Kidney glomerular epithelial cell (primary cell): ENCODE results near the gene VSTM4.

Experiments used
- DNase-seq: peaks from one replicate; lab custom pipeline; 2025; lab: John Stamatoyannopoulos, UW

VSTM4 gene

DNA sequence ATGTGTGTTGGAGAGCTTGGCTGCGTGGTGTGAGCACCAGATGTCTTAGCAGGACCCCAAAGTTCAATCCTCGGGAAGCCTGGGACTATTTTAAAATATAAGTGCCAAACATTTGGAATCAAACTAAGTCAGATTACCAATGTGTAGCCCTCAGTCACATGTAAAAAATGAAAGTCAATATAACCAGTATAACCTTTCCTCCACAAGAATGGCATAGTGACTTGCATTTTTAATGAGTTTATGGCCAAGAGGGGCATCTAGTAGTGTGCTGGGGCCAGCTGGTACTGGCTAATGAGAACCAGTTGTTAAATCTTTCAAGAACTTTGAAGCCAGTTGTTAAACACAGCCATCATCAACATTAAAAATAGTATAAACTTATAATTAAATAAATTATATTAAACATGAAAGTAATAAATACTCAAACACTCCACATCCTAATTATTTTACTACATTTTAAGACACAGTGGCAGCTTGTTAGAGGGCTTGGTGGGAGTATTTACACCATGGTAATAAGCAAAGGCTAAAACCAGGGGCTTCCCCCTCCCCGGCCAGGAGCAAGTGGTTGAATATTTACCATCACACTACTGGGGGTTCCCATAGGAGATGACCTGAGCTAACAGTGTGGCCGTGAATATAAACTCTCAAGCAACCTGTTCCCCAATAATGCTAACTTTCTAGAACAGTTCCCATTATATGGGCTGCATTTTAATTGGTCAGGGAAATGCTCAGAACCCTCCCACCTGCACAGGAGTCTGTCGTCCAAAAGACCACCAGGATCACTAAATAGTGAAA is 26.4 kb upstream of the VSTM4 start:
- no peak for DNase-seq

DNA sequence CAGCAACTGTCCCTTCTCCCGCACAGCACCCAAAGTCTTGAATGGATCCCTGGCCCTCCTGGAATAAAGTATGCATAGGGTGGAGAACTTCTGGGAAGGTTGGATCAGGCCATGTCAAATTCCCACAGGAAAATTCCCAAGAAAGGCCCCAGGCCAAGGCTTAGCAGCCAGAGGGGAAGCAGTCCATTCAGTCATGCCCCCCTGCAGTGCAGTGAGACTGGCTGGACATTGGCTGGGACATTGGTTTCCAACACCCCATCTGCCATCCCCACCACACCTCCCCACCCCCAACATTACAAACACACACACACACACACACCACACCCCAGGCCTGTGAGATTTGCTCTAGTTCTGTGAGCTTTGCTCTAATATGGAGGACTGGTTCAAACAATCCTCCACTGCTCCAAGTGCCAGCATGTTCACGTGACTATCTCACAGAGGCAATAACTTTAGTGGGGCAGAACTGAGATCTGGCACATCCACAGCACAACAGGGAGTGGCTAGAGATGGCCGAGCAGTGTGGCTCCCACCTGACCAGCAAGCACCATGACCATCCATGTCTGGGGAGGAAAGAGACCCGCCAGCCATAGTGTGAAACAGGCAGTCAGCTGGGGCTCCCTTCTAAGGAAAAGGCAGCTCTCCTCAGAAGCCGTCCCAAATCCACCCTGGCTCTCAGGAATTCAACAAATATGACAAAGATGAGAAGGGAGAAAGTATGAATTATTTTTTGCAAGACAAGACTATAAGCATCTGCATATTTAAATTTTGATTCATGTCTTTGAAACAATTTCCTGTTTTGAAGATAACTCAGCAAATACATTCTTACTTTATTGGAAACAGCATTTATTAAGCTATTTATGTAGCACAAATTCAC is 25.2 kb upstream of the VSTM4 start:
- DNase-seq = no peak

DNA sequence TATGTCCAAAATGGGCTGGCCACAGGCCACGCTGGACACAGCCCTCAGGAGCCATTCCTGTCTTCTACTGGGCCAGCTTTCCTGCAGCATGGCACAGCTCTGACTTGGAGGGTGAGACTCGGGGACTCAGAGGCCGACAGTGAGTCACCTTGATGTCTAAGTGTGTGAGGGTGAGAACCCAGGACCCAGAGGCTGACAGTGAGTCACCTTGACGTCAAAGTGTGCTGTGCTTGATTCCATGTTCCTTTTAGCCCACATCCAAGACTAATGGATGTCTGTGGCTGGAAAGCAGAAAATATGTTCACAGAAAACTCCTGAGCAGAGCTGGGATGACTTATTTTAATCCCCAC is 24.5 kb upstream of the VSTM4 start:
- DNase-seq = no peak

DNA sequence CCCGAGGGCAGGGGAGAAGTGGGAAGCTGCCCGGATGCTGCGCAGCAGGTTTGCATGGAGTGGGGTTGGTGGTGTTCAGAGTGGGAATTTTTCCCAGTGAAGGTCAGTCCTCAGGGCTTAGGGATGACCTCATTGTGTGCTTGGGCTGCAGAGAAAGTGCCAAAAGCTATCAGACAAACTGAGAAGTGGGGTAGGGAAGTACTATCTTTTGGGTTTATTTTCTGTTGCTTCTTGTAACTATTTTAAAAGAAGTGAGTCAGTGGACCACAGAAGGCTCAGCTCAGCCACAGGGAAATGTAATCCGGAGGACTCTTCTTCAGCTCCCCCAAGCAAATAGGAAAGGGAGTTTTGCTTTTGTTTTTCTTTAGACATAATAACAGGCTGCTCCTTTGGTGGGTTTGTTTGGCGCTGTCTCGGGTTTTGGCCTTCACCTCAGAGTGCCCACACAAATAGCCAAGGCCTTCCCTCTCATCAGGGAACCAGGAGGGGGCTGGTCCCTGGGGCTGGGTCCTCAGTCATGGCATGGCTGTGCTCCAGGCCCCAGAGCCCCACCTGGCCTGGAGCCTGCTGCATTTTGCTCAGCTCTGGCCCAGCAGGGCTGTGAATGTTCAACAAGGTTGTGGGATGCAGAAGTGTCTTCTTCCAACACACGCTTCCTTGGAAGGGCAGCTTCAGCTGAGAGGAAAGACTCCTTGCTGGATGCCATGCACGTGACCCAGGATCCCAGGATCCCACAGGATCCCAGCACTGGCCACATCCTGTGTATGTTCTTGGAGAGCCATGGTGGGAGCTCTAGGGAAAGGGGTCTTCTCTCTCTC is 23.9 kb upstream of the VSTM4 start:
- DNase-seq = no peak

DNA sequence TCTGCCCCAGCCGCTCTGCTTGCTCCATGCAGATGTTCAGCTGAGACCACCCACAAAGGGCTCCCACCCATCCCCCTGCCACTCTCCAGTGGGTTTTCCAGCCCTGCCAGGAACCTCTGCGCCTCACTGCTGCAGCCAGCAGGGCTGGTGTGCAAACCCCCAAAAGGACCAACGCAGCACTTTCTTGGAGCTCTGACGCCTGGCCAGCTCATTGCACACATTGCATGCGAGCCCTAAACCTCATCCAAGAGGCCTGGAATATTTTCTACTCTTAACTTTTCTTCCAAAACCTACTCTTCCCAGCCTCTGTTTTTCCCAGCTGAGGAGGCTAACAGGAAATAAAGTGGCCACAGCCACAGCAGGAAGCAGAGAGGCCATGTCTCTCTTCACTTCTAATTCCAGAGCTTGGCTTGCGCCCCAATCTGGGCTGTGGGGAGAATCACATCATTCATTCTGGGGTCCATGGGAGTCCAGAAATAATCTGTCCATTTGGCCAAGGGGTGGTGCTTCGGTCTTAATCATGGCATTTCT is 23.1 kb upstream of the VSTM4 start:
- DNase-seq = no peak

DNA sequence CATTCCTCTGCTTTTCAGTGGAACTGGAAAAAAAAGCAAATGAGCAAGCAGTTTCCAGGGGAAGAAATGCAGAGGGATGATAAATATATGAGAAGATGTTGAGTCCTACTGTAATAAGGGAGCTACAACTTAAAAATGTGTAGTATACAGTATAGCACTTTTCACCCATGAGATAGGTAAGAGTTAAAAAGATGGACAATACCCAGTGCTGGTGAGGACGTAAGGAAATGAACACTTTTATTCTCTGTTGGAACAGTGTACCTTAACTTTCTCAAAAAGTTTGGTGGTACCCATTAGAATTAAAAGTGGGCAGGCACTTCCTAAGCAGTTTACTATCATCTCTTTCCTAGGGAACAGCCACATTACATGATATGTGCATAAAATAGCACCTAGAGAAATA is 21.2 kb upstream of the VSTM4 start:
- no peak for DNase-seq

DNA sequence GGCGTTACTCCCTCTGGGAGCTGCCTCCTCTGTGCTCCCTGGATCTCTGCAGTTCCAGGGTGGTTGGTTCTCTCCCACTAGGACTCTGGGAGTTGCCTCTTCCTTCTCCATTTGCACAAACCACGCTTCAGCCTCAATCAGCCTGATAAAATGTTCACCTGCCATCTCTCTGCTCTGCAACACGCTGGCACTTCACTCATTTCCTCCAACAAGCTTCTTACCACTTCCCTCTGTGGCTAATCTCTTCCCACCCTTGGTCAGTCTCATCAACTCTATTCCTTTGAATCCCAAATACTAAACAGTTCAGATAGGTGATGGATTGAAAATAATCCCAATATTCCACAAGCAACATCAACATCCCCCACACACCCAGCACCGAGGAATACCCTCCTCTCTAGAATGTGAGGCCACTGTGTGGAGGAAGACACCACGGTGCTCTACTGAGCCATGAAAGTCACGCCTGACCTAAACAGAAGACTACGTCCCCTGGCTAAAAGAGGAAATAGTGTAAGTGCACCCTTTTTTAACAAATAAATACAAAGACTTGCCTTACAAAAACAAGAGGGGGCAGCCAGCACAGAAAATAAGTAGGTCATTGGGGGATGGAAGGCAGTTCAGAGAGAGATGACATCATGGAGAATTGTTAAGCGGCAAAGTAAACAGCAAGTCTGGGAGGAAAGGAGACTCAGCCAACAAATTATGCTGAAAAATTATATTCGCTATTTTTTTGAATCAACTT is 20.4 kb upstream of the VSTM4 start:
- no peak for DNase-seq

DNA sequence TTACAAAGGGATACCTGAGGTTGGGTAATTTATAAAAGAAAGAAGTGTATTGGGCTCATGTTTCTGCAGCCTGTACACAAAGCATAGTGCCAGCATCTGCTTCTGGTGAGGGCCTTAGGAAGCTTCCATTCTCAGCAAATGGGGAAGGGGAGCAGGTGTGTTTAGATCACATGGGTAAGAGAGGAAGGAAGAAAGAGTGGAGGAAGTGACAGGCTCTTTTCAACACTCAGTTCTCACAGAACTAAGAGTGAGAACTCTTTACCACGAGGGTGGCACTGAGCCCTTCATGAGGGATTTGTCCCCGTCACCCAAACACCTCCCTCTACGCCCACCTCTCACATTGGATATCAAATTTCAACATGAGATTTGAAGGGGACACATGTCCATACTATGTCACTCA is 19.0 kb upstream of the VSTM4 start:
- DNase-seq = no peak

DNA sequence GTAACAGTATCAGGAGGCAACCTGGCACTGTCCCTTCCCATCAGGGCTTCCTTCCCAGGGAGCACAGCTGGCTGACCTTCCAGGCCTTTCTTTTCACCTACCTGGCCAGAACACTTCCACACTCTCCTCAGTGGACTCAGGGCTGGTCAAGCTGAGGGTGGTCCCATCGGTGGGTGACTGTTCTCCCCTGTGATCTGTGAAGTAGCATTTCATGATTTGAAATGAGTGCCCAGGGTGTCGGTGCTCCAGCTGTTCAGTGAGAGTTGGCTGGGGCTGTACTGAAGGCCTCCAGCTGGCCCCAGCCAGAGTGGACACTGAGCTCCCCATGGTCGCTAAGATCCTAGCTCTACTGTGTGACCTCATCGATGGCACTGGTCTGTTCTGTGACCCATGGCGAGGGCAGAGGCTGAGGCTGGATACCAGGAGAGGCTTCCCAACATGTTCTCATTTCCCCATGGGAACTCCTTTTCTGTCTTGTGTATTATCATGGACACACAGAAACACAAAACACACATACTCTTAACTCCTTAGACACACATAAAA is 18.5 kb upstream of the VSTM4 start, which contains the start of gene FAM170B:
Gene FAM170B (minus strand): TSS at position 316 of the 543 bp plus-strand sequence. CDS start 103 bp downstream, at position 213.
- no peak for DNase-seq

DNA sequence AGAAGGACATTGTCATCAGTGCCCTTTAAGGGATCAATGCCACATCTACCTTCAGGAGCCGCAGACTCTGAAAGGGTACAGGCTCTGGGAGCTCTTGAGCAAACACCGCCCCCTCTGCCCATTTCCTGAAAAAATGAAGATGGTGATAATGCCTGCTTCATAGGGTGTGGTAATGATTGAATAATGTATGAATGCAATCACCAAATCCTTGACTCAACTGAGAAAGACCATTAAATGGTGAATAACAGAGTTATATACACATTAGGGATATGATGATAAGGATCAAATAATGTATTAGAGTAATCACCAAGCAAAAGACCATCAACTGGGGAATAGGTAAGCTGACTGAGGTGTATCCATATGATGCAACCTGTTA is 17.0 kb upstream of the VSTM4 start:
- DNase-seq = no peak

DNA sequence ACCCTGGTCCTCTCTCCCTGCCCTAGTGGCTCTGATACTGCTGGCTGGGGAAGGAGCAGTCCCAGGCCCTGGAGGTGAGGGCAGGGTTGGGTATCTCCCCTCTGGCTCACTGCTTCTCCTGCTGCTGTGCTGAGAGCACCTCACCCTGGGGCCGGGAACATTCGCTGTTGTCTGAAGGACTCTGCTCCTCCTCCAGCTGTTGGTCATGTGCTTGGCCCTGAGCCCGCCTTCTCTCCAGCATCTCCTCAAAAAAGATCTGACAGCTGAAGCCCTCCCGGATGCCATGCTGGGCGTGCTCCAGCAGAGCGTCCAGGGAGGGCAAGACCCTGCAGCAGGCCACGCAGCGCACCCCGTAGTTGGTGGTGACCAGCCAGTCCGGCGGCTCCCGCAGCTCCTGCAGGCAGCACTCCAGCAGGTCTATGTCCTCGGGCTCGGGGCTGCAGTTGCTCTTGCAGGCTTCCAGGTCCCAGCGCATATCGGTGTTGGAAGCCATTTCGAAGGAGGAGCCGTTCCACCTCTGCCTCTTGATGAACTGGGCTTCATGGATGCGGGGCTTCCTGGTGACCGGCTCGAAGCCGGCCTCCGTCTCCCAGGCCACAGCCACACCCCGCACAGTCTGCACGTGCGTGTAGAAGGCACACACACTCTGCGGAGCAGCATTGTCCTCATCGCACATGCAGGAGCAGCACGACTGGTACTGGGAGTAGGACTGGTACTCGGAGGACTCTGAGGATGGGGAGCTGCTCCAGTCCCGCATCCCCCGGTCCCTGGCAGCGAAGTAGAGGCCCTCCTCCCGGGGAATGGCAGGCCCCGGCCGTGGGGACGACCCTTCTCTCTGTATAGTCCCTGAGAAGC is 16.4 kb upstream of the VSTM4 start:
- DNase-seq = no peak

DNA sequence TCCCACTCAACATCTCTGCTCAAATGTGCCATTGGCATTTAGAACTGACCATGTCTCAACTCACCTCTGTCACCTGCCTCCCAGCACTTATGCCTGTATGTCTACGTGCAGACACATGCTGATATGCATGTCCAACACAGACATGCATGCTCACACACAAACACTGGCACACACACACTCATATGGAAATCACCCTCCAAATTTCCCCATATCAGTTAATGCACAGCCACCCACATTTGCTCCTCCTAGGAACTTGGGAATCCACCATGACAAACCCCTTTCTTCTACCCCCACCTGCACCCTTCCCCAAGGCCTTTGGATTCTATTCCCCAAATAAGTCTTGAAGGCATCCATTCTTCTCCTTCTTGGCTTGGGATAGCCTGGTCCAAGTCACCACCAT is 14.1 kb upstream of the VSTM4 start:
- DNase-seq = no peak

DNA sequence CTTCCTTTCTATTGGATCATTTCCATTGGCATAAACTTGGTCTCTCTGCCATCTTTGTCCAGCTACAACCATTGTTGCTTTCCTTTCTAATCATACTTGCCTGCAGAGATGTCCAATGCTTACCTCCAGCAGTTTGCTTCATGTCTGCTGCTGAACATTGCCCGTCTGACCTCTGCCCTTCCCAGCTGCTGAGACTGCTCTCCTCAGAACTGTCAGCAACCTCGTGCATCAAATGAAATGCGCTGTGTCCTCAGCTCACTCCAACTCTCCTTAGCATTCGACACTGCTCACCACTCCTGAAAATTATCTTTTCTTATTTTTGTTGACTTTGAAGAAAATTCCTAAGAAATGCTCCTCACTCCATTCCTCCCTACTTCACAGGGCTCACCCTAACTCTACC is 13.5 kb upstream of the VSTM4 start:
- DNase-seq = no peak

DNA sequence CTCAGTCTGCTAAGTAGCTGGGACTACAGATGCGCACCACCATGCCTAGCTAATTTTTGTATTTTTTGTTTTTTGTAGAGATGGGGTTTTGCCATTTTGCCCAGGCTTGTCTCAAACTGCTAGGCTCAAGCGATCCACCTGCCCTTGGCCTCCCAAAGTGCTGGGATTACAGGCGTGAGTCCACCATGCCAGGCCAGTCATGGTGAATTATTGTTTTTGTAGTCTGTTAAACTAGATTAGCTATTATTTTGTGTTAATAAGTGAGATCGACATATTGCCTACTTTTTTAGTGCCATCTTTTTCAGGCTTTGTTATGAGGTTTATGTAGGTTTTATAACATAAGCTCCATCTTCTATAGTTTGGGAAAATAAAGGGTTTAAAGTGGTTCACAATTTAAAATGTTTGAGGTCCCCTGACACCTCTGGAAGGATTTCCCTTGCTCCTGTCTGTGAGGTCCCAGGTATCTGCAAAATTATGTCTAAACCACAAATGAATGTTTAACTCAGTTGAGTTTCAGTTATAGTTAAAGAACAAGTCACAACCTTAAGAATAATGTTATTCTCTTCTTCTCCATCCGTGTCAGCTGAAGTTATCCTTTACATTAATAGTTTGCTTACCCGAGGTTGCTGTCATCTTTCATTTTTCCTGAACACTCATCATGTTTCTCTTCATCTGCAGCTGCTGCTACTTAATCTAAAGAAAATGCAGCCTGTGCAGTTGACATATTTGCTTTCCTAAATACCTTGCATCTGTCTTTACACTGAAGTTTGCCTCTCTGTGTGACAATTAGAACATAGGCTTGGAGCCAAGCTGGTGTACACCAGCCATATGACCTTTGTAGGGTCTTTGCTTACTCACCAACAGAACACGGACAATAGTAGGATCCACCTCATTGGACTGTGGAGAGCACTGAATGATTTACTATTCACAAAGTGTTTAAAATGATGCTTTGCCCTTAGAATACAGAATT is 8.9 kb upstream of the VSTM4 start:
- no peak for DNase-seq

DNA sequence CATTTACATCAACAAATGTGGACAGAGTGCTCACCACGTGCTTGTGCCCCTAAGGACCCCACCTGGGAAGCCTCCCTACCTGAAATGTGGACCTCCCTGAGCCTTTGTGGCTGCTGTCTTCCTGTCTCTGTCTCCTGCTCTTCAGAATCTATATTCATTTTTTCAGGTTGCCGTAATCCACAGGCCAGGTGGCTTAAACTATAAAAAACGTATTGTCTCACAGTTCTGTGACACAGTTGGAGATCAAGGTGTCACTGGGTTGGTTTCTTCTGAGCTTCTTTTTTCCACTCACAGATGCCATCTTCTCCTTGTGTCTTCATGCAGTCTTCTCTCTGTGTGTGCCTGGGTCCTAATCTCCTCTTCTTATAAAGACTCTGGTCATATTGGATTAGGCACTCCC is 5.6 kb upstream of the VSTM4 start:
- no peak for DNase-seq

DNA sequence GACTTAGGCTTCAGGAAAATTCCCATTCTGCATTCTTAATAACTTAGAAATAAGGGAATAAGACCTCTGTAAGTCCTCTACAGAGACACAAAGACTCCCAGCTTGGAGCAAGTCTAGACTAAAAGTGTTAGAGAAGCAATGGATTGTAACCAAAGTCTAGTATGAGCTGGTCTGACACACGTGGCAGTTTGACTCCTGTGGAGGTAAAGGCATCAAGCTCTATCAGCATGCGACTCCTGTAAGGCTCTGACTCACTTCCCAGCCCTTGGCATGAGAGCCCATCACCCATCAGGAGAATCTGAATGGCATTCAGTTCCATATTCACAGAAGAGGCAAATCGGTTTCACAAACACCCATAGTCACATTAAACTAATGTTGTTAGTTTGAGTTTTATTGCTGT is 4.4 kb upstream of the VSTM4 start:
- DNase-seq = peak; percentile 30

DNA sequence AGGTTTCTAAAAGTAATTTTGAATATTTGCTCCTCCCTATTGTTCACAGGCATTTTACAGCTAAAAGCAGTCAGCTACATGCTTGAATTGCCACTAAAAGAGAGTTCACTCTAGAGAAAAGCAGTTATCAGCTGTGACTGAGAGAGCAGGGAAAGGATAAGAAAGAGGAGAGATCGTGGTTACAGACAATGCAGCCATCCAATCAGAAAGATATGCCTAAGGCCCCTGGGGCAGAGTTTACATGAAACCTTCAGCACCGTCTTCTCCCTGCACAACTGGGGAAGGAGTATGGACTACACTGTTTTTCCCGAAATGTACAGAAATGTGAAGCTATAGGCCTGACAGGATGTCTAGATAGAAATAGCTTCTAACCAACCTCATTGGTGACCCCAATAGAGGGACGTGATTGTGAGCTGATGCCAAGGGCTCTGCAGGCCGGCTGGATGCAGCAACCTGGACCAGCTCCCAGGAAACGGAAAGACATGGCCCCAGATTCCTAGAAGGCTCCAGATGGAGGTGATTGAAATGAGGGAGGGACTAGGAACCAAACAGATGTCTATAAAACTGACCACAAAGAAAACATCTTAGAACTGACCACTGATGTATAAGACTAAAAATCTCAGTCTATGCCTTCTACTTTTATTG is 3.2 kb upstream of the VSTM4 start:
- no peak for DNase-seq

DNA sequence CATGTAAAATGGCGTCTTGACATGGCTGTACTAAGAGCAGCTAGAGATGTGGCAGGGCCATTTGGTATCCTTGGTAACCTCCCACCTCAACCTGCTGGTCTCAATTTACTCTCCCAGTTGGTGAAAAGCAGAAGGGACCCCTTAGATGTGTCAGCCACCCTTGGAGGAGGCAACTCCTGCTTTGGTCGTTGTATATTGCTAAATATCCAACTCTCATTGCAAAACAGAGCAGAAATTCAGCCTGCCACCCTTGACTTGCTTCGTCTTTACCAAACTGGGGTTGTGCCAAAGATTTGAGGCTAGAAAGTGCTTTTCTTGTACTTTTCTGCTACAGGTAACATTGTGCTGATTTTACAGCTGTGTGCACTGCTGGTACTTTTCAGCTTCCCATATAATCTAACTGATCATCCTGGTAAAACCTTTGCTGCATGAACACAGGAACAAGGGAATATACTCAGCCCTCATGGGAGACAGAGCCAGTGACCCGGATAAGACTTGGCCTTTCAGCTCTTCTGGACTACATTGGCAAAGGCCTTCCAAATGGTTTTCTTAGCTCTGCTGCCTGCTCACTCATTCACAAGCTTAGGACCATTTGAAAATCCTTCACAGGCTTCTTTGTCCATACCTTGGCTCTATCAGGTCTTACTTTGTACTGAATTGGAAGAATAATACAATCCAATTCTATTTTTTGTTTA is 2.2 kb upstream of the VSTM4 start:
- DNase-seq = no peak
